PFSK-1 (cell line): Measurements from ENCODE around the gene DPH6.

Experiments
- FOXP2 ChIP-seq: optimal IDR thresholded peaks from 2 replicates; pipeline ENCODE3; 2011; ENCODE audit warnings: borderline replicate concordance, control low read depth, inconsistent platforms; ENCODE audit not compliant: insufficient read depth; ENCODE audit errors: extremely low read length, extremely low read depth
- POLR2AphosphoS5 ChIP-seq: IDR thresholded peaks from 2 replicates; pipeline ENCODE4 v1.6.1; 2012; ENCODE audit warnings: low read depth, mild to moderate bottlenecking, control low read depth, low read length, moderate library complexity
- REST ChIP-seq, 2 experiments: IDR thresholded peaks; 2 replicates each; pipeline versions ENCODE4 v1.6.1 to v1.8.0; 2011 to 2012; ENCODE audit warnings: low read depth in 2 of 2, low read length in 2 of 2, control low read depth in 1 of 2, inconsistent platforms in 1 of 2, mild to moderate bottlenecking in 1 of 2, moderate library complexity in 1 of 2; ENCODE audit not compliant: insufficient read depth in 1 of 2
- SIN3A ChIP-seq: IDR thresholded peaks from 2 replicates; pipeline ENCODE4 v1.6.1; 2012; ENCODE audit warnings: mild to moderate bottlenecking, low read length, moderate library complexity, borderline replicate concordance; ENCODE audit not compliant: insufficient read depth
- TAF1 ChIP-seq: IDR thresholded peaks from 2 replicates; pipeline ENCODE4 v1.6.1; 2012; ENCODE audit warnings: low read length, control low read depth, borderline replicate concordance; ENCODE audit not compliant: insufficient read depth

The DPH6 gene

GRCh38 chr15:35546511-35547381 lies 781 bp upstream of the DPH6 start:
- TF ChIP-seq POLR2AphosphoS5 (no peak), FOXP2 (no peak), TAF1 (no peak), SIN3A (0 out of 2 replicates have a peak, but pooled peaks have one; percentile 8)

- TF ChIP-seq POLR2AphosphoS5, result 0 out of 2 replicates have a peak, but pooled peaks have one; percentile 70
- no peak for TF ChIP-seq FOXP2
Measured at GRCh38 chr15:35545316-35545823, 595 bp downstream of the DPH6 start.

- no peak for TF ChIP-seq FOXP2
- TF ChIP-seq REST (IDR thresholded peaks at IDR 0.05; ENCODE audit: insufficient read depth in 1 of 2, low read depth in 2 of 2, low read length in 2 of 2), result no peak
- TF ChIP-seq TAF1, result no peak
- no peak for TF ChIP-seq SIN3A
- TF ChIP-seq POLR2AphosphoS5, result no peak
Measured at GRCh38 chr15:35540885-35541284, 5.1 kb downstream of the DPH6 start.

GRCh38 chr15:35540021-35540420 lies 5.9 kb downstream of the DPH6 start:
- TF ChIP-seq REST (IDR thresholded peaks at IDR 0.05; ENCODE audit: insufficient read depth in 1 of 2, low read depth in 2 of 2, low read length in 2 of 2) (no peak), POLR2AphosphoS5 (no peak), SIN3A (no peak), TAF1 (no peak), FOXP2 (no peak)

- TF ChIP-seq REST (IDR thresholded peaks at IDR 0.05; ENCODE audit: insufficient read depth in 1 of 2, low read depth in 2 of 2, low read length in 2 of 2) (no peak), TAF1 (no peak), POLR2AphosphoS5 (no peak), SIN3A (no peak), FOXP2 (no peak)
Measured at GRCh38 chr15:35535365-35535916, 10.5 kb downstream of the DPH6 start.
